Spinal cord (tissue), 10 donors: Measurements from ENCODE around the gene SND1. TPM values are rescaled to one million over a fixed set of nuclear protein-coding genes. Genes with fewer than 3 reads are reported as not detected.

Source experiments
- DNase-seq, 6 donors: peaks; one replicate each; pipeline versions ENCODE4 v3.0.0 to v3.0.0-alpha.2; 2013 to 2015; ENCODE audit warnings: low spot score in 6 of 6, low read depth in 4 of 6
- H3K27ac ChIP-seq: one replicate; pipeline ENCODE4 v1.5.1; 2013; ENCODE audit warnings: low read depth, low read length, control low read depth
- H3K27me3 ChIP-seq: one replicate; pipeline ENCODE4 v1.6.1; 2013; ENCODE audit warnings: low read length; ENCODE audit not compliant: control insufficient read depth, insufficient read depth
- H3K36me3 ChIP-seq: one replicate; pipeline ENCODE4 v1.6.1; 2013; ENCODE audit warnings: low read length; ENCODE audit not compliant: control insufficient read depth, insufficient read depth
- H3K4me1 ChIP-seq: one replicate; pipeline ENCODE4 v1.6.1; 2013; ENCODE audit warnings: low read length; ENCODE audit not compliant: control insufficient read depth, insufficient read depth
- H3K4me3 ChIP-seq: one replicate; pipeline ENCODE4 v1.5.1; 2013; ENCODE audit warnings: low read depth, low read length, control low read depth
- H3K9me3 ChIP-seq: one replicate; pipeline ENCODE4 v1.6.1; 2013; ENCODE audit warnings: low read length; ENCODE audit not compliant: control insufficient read depth, insufficient read depth
- WGBS: methylation state at CpG from one replicate; pipeline ENCODE4 v1.1.5; 2013; ENCODE audit warnings: missing lambda C conversion rate; ENCODE audit not compliant: insufficient coverage; 5-methylcytosine and 5-hydroxymethylcytosine counted together
- polyA plus RNA-seq, 2 donors: library from polyadenylated mRNA; unstranded; fragments of 120-200 nt; gene quantifications; one replicate each; pipeline ENCODE4 v1.2.1, GENCODE V29; 2013; ENCODE audit not compliant: insufficient read length in 2 of 2
- total RNA-seq, 2 donors: library from RNA; depleted of rRNA in 1 of 2; stranded (reverse); fragments of 120-200 nt in 1 of 2; fragments of >200 nt in 1 of 2; gene quantifications; one replicate each; pipeline versions ENCODE4 v1.2.3 to v1.2.4, GENCODE V29; 2013 to 2014
- donor health status: healthy.

SND1 gene
- total and polyA plus RNA-seq, 4 donors = 72.1 to 125 (median 91.3) TPM

GRCh38 chr7:127974446-127975035 lies 322.5 kb downstream of the SND1 start:
- peaks cover 3% of the 10 kb centered on the region for H3K36me3 ChIP-seq
- WGBS = 40% methylated on average over 1 of the region's 5 CpGs
- no peak overlapping the region for H3K27ac ChIP-seq

GRCh38 chr7:127976056-127976737 lies 324.2 kb downstream of the SND1 start:
- H3K27me3 ChIP-seq = no peaks in the 10 kb centered on the region
- peak in 2 of 6 donors; percentile 65 to 74 for DNase-seq
- peaks cover 35% of the 10 kb centered on the region for H3K4me1 ChIP-seq
- WGBS = 31% methylated on average over 3 of the region's 6 CpGs
- peaks cover 3% of the 10 kb centered on the region for H3K36me3 ChIP-seq
- peak overlapping the region; percentile 80 for H3K27ac ChIP-seq
- H3K9me3 ChIP-seq = no peaks in the 10 kb centered on the region
- no peak overlapping the region for H3K4me3 ChIP-seq

More at GRCh38 chr7:127974446-127975035, 322.5 kb downstream of the SND1 start:
- peak in 2 of 6 donors; percentile 31 to 59 for DNase-seq
- no peaks in the 10 kb centered on the region for H3K27me3 ChIP-seq
- no peaks in the 10 kb centered on the region for H3K9me3 ChIP-seq
- no peak overlapping the region for H3K4me3 ChIP-seq
- H3K4me1 ChIP-seq = peaks cover 34% of the 10 kb centered on the region

- Histone ChIP-seq H3K4me1 (peaks cover 37% of the 10 kb centered on the region), H3K4me3 (no peak overlapping the region), H3K27ac (peak overlapping the region; percentile 80), H3K27me3 (no peaks in the 10 kb centered on the region), H3K9me3 (no peaks in the 10 kb centered on the region), H3K36me3 (peaks cover 3% of the 10 kb centered on the region)
- WGBS = 26% methylated on average over 4 of the region's 7 CpGs
- DNase-seq = peak in 2 of 6 donors; percentile 68 to 72
These were observed 324.7 kb downstream of the SND1 start for GRCh38 chr7:127976738-127977120.

DNA sequence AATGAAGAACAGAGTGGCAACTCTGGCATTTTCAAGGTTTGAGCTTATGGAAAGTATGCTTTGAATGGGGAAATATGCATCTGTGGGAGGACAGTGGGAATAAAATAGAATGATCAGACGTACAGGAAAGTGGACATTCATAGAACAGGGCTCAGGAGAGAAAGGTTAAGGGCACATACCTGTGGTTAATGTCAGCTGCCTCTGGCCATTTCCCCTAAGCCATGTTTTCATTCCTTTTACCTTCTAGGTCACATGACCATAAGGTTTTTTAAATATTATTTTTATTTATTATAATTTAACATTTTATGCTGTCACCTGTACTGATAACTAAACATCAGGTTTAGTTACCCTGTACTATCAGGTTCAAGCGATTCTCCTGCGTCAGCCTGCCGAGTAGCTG lies 326.4 kb downstream of the SND1 start:
- Histone ChIP-seq H3K4me3 (no peak overlapping the region), H3K9me3 (no peaks in the 10 kb centered on the region), H3K4me1 (peaks cover 37% of the 10 kb centered on the region)

GRCh38 chr7:127979113-127979727 lies 327.2 kb downstream of the SND1 start:
- Histone ChIP-seq H3K4me3 (no peak overlapping the region), H3K4me1 (peaks cover 30% of the 10 kb centered on the region), H3K36me3 (peaks cover 3% of the 10 kb centered on the region), H3K27ac (no peak overlapping the region), H3K9me3 (no peaks in the 10 kb centered on the region), H3K27me3 (no peaks in the 10 kb centered on the region)
- over 99% methylated on average over 9 of the region's 9 CpGs for WGBS
- DNase-seq = no peak

More for the DNA sequence above, 326.4 kb downstream of the SND1 start:
- H3K27me3 ChIP-seq = no peaks in the 10 kb centered on the region
- no peak for DNase-seq
- H3K27ac ChIP-seq = no peak overlapping the region
- H3K36me3 ChIP-seq = peaks cover 3% of the 10 kb centered on the region
- WGBS = no CpG with 5 or more reads among the region's 4 CpGs

- H3K27me3 ChIP-seq = no peaks in the 10 kb centered on the region
- H3K4me1 ChIP-seq = peaks cover 25% of the 10 kb centered on the region
- H3K27ac ChIP-seq = no peak overlapping the region
- H3K9me3 ChIP-seq = no peaks in the 10 kb centered on the region
- H3K4me3 ChIP-seq = no peak overlapping the region
- DNase-seq = no peak
- peaks cover 3% of the 10 kb centered on the region for H3K36me3 ChIP-seq
These were observed 327.7 kb downstream of the SND1 start for GRCh38 chr7:127979728-127980126.

GRCh38 chr7:127980901-127981300 lies 328.9 kb downstream of the SND1 start:
- H3K27ac ChIP-seq = no peak overlapping the region
- no CpG with 5 or more reads among the region's 1 CpG for WGBS
- no peaks in the 10 kb centered on the region for H3K36me3 ChIP-seq
- no peak overlapping the region for H3K4me3 ChIP-seq
- no peaks in the 10 kb centered on the region for H3K9me3 ChIP-seq
- DNase-seq = no peak
- no peaks in the 10 kb centered on the region for H3K27me3 ChIP-seq
- peaks cover 13% of the 10 kb centered on the region for H3K4me1 ChIP-seq

GRCh38 chr7:127981965-127982364 lies 330.0 kb downstream of the SND1 start:
- Histone ChIP-seq H3K9me3 (no peaks in the 10 kb centered on the region), H3K27ac (no peak overlapping the region), H3K27me3 (no peaks in the 10 kb centered on the region), H3K4me1 (peaks cover 4% of the 10 kb centered on the region), H3K4me3 (no peak overlapping the region), H3K36me3 (no peaks in the 10 kb centered on the region)
- 81% methylated on average over 3 of the region's 4 CpGs for WGBS
- DNase-seq = no peak

DNA sequence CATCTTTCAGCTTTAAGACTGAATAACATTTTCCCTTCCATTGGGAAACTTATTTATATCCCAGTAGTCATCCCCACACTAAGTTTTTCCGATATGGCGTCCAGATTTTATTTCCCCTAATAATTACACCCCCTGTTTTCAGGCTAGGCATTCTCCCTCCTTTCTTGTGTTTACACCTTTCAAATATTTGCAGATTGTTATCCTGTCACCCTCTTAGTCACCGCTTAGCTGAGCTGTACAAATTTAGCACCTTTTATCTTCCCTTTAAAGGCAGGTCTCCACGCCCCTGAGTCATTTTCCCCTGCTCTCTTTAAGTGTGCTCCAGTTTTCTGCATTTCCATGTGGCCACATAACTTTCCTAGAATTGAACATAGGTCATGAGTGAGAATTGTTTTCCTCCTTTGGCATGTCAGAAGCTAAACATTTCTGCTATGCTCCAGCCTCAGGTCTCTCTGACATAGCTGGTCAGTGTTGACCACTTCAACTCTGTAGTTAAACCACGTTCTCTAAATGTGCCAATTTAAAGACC lies 331.9 kb downstream of the SND1 start:
- no peak for DNase-seq
- no peak overlapping the region for H3K4me3 ChIP-seq
- H3K27ac ChIP-seq = no peak overlapping the region
- H3K27me3 ChIP-seq = no peaks in the 10 kb centered on the region
- no peaks in the 10 kb centered on the region for H3K36me3 ChIP-seq
- no peaks in the 10 kb centered on the region for H3K9me3 ChIP-seq
- H3K4me1 ChIP-seq = peaks cover 9% of the 10 kb centered on the region
- 100% methylated on average over 3 of the region's 5 CpGs for WGBS
